HepG2 (cell line): ENCODE results near the gene TMEM130. TPM values are rescaled to one million over a fixed set of nuclear protein-coding genes. Genes with fewer than 3 reads are reported as not detected.
A peak's percentile ranks its signal among the peaks of the same experiment; 100 is the strongest.

Source experiments
- AHDC1 ChIP-seq: sonication (generic); formaldehyde crosslinking; IDR thresholded peaks from 2 replicates; pipeline ENCODE4 v1.5.1; 2020; ENCODE audit warnings: mild to moderate bottlenecking, missing genetic modification reagents, borderline replicate concordance
- ATF1 ChIP-seq: IDR thresholded peaks from 2 replicates; pipeline ENCODE4 v1.6.1; 2016; ENCODE audit warnings: mild to moderate bottlenecking, control low read depth
- FOXA3 ChIP-seq: IDR thresholded peaks from 2 replicates; pipeline ENCODE4 v1.6.1; 2016; ENCODE audit warnings: missing genetic modification reagents, missing compliant biosample characterization
- FOXO4 ChIP-seq: sonication (generic); formaldehyde crosslinking; conservative IDR thresholded peaks from 2 replicates; pipeline ENCODE4 v1.8.1; 2023; ENCODE audit warnings: missing genetic modification reagents
- KDM6A ChIP-seq: IDR thresholded peaks from 2 replicates; pipeline ENCODE4 v1.6.1; 2016; ENCODE audit warnings: low read depth
- RORA ChIP-seq: sonication (generic); formaldehyde crosslinking; IDR thresholded peaks from 2 replicates; pipeline ENCODE4 v1.5.0; 2020; ENCODE audit warnings: mild to moderate bottlenecking, missing genetic modification reagents, moderate library complexity
- SRY ChIP-seq: sonication (generic); formaldehyde crosslinking; IDR thresholded peaks from 2 replicates; pipeline ENCODE4 v1.8.0; 2022; ENCODE audit warnings: mild to moderate bottlenecking, missing genetic modification reagents
- TCF7L2 ChIP-seq: IDR thresholded peaks from 2 replicates; pipeline ENCODE4 v1.6.1; 2011; ENCODE audit warnings: mild to moderate bottlenecking, low read depth, low read length, moderate library complexity
- TERF1 ChIP-seq: sonication (generic); formaldehyde crosslinking; IDR thresholded peaks from 2 replicates; pipeline ENCODE4 v1.8.0; 2022; ENCODE audit warnings: mild to moderate bottlenecking, missing genetic modification reagents, moderate library complexity
- TFDP1 ChIP-seq: IDR thresholded peaks from 2 replicates; pipeline ENCODE4 v1.6.1; 2016; ENCODE audit warnings: missing compliant biosample characterization, missing genetic modification reagents, borderline replicate concordance
- XBP1 ChIP-seq: sonication (generic); formaldehyde crosslinking; IDR thresholded peaks from 2 replicates; pipeline ENCODE4 v1.5.0; 2020; ENCODE audit warnings: missing genetic modification reagents
- ZBTB34 ChIP-seq: sonication (generic); formaldehyde crosslinking; IDR thresholded peaks from 2 replicates; pipeline ENCODE4 v1.8.0; 2022; ENCODE audit warnings: mild to moderate bottlenecking, missing genetic modification reagents
- ZMAT5 ChIP-seq: sonication (generic); formaldehyde crosslinking; IDR thresholded peaks from 2 replicates; pipeline ENCODE4 v1.5.0; 2020; ENCODE audit warnings: mild to moderate bottlenecking, low read depth, missing genetic modification reagents, borderline replicate concordance
- ZNF326 ChIP-seq: sonication (generic); formaldehyde crosslinking; IDR thresholded peaks from 2 replicates; pipeline ENCODE4 v1.4.0; 2020; ENCODE audit warnings: missing genetic modification reagents, borderline replicate concordance
- ZNF468 ChIP-seq: sonication (generic); formaldehyde crosslinking; IDR thresholded peaks from 2 replicates; pipeline ENCODE4 v1.8.0; 2022; ENCODE audit warnings: mild to moderate bottlenecking, moderate library complexity, missing genetic modification reagents
- ZSCAN25 ChIP-seq: sonication (generic); formaldehyde crosslinking; IDR thresholded peaks from 2 replicates; pipeline ENCODE4 v1.8.0; 2022; ENCODE audit warnings: mild to moderate bottlenecking, missing genetic modification reagents
- polyA plus RNA-seq, 8 experiments: library from polyadenylated mRNA; depleted of rRNA in 3 of 8; stranded (reverse) in 7 of 8; unstranded in 1 of 8; fragments of >200 nt; fragmentation: Illumina TruSeq in 4 of 8; extraction: Trizol in 4 of 8; gene quantifications; 2 replicates each; pipeline versions ENCODE4 v1.2.1 to v1.2.3, GENCODE V29; 2011 to 2016; ENCODE audit warnings: low read depth in 4 of 8, missing spikeins in 1 of 8, mixed read lengths in 1 of 8; ENCODE audit not compliant: insufficient read depth in 1 of 8
- total RNA-seq, 5 experiments: library from RNA; depleted of rRNA; stranded (reverse); fragments of >200 nt; fragmentation: Illumina TruSeq; extraction: Trizol; gene quantifications; 2 replicates each; pipeline ENCODE4 v1.2.3, GENCODE V29; 2016; ENCODE audit warnings: low read depth in 1 of 5

Gene TMEM130
- total and polyA plus RNA-seq, 2 of the 13 experiments (the other 11 are each of a cell fraction or from before 2014, with no cell fraction given), result not detected

- TF ChIP-seq XBP1 (CRISPR knock-in tag) (no peak), FOXA3 (CRISPR knock-in tag) (no peak), TERF1 (CRISPR knock-in tag) (no peak), TFDP1 (CRISPR knock-in tag) (peak; percentile 44; the same call in 1 of the 2 replicates), SRY (CRISPR knock-in tag) (no peak; the same call in 1 of the 2 replicates), ZNF326 (CRISPR knock-in tag) (no peak), RORA (CRISPR knock-in tag) (no peak), AHDC1 (no peak), ZMAT5 (CRISPR knock-in tag) (no peak), ZBTB34 (CRISPR knock-in tag) (no peak), ATF1 (CRISPR knock-in tag) (no peak), ZNF468 (CRISPR knock-in tag) (no peak), TCF7L2 (no peak), KDM6A (CRISPR knock-in tag) (no peak), ZSCAN25 (CRISPR knock-in tag) (peak; percentile 69), FOXO4 (CRISPR knock-in tag) (no peak)
Measured at GRCh38 chr7:98878365-98879197, 8.8 kb upstream of the TMEM130 start, which contains the start of gene TRRAP (continued).
